CD14-positive monocyte (primary cell): ENCODE results near the gene SIRPA. TPM values are rescaled to one million over a fixed set of nuclear protein-coding genes. Genes with fewer than 3 reads are reported as not detected.

Experiments used
- DNase-seq, 3 donors: peaks; one replicate each; pipeline ENCODE4 v3.0.0-alpha.2; 2011 to 2022
- H2AFZ ChIP-seq: 2 replicates; pipeline ENCODE4 v1.6.0; 2012; ENCODE audit warnings: mild to moderate bottlenecking, low read depth, low read length, inconsistent platforms; ENCODE audit not compliant: insufficient read depth, poor library complexity, severe bottlenecking
- H3K27ac ChIP-seq, 2 donors: 1 replicate in 1 of 2; 2 replicates in 1 of 2; pipeline ENCODE4 v1.5.1; 2012 to 2013; ENCODE audit warnings: low read length in 2 of 2, control low read depth in 1 of 2, inconsistent platforms in 1 of 2, low read depth in 1 of 2, mild to moderate bottlenecking in 1 of 2
- H3K27me3 ChIP-seq, 2 donors: one replicate each; pipeline versions ENCODE4 v1.6.0 to v1.6.1; 2011 to 2013; ENCODE audit warnings: low read length in 2 of 2; ENCODE audit not compliant: control insufficient read depth in 2 of 2, insufficient read depth in 2 of 2
- H3K36me3 ChIP-seq, 2 donors: replicated peaks in 1 of 2; 1 replicate in 1 of 2; 2 replicates in 1 of 2; pipeline versions ENCODE4 v1.5.1 to v1.6.1; 2012 to 2013; ENCODE audit warnings: low read length in 2 of 2, control low read depth in 1 of 2, inconsistent platforms in 1 of 2, mild to moderate bottlenecking in 1 of 2; ENCODE audit not compliant: insufficient read depth in 2 of 2, control insufficient read depth in 1 of 2
- H3K4me1 ChIP-seq, 2 donors: 1 replicate in 1 of 2; 2 replicates in 1 of 2; pipeline versions ENCODE4 v1.5.1 to v1.6.1; 2012 to 2013; ENCODE audit warnings: low read length in 2 of 2, control low read depth in 1 of 2, inconsistent platforms in 1 of 2, mild to moderate bottlenecking in 1 of 2, moderate library complexity in 1 of 2; ENCODE audit not compliant: insufficient read depth in 2 of 2, control insufficient read depth in 1 of 2
- H3K4me2 ChIP-seq: replicated peaks from 2 replicates; pipeline ENCODE3; 2012; ENCODE audit warnings: low read length, moderate library complexity, mild to moderate bottlenecking; ENCODE audit not compliant: poor library complexity, severe bottlenecking; ENCODE audit errors: extremely low read depth
- H3K4me3 ChIP-seq, 3 experiments: fragments of 200-600 bp in 1 of 3; sonication (generic) in 1 of 3; replicated peaks in 1 of 3; 1 replicate in 2 of 3; 2 replicates in 1 of 3; pipeline ENCODE4 v1.5.1; 2011 to 2013; ENCODE audit warnings: low read length in 3 of 3, mild to moderate bottlenecking in 3 of 3, control low read depth in 2 of 3, low read depth in 2 of 3, inconsistent platforms in 1 of 3, moderate library complexity in 1 of 3
- H3K79me2 ChIP-seq: 2 replicates; pipeline ENCODE4 v1.6.0; 2012; ENCODE audit warnings: mild to moderate bottlenecking, control low read depth, inconsistent platforms, low read length, moderate library complexity; ENCODE audit not compliant: insufficient read depth
- H3K9ac ChIP-seq: 2 replicates; pipeline ENCODE4 v1.6.0; 2017; ENCODE audit warnings: low read length, mild to moderate bottlenecking; ENCODE audit not compliant: insufficient read depth, poor library complexity, severe bottlenecking
- H3K9me3 ChIP-seq, 2 donors: replicated peaks in 1 of 2; 1 replicate in 1 of 2; 2 replicates in 1 of 2; pipeline versions ENCODE4 v1.5.1 to v1.6.1; 2012 to 2013; ENCODE audit warnings: low read length in 2 of 2, control low read depth in 1 of 2; ENCODE audit not compliant: control insufficient read depth in 1 of 2, insufficient read depth in 1 of 2
- H4K20me1 ChIP-seq: 2 replicates; pipeline ENCODE4 v1.6.0; 2012; ENCODE audit warnings: mild to moderate bottlenecking, low read length, control low read depth, moderate library complexity; ENCODE audit not compliant: insufficient read depth
- H3K27ac Mint-ChIP-seq, 7 donors: one replicate each; pipeline ENCODE4 v1.8.0; 2020; ENCODE audit warnings: mild to moderate bottlenecking in 7 of 7, mixed read lengths in 7 of 7, moderate library complexity in 6 of 7, inconsistent platforms in 2 of 7
- H3K27me3 Mint-ChIP-seq, 3 donors: one replicate each; pipeline ENCODE4 v1.8.0; 2021 to 2022; ENCODE audit warnings: low read depth in 3 of 3, mild to moderate bottlenecking in 3 of 3, mixed read lengths in 3 of 3, moderate library complexity in 3 of 3, inconsistent platforms in 1 of 3
- H3K36me3 Mint-ChIP-seq, 2 donors: one replicate each; pipeline ENCODE4 v1.8.0; 2020; ENCODE audit warnings: mixed read lengths in 2 of 2, inconsistent platforms in 1 of 2, mild to moderate bottlenecking in 1 of 2
- H3K4me1 Mint-ChIP-seq: one replicate; pipeline ENCODE4 v1.8.0; 2020; ENCODE audit warnings: mild to moderate bottlenecking, mixed read lengths
- H3K4me3 Mint-ChIP-seq, 2 donors: one replicate each; pipeline ENCODE4 v1.8.0; 2020; ENCODE audit warnings: mild to moderate bottlenecking in 2 of 2, mixed read lengths in 2 of 2, moderate library complexity in 1 of 2
- H3K9me3 Mint-ChIP-seq, 7 donors: one replicate each; pipeline ENCODE4 v1.8.0; 2020 to 2022; ENCODE audit warnings: mixed read lengths in 7 of 7, mild to moderate bottlenecking in 6 of 7, moderate library complexity in 6 of 7, inconsistent platforms in 2 of 7
- WGBS: methylation state at CpG from one replicate; pipeline ENCODE4 v1.1.5; 2013; ENCODE audit warnings: missing lambda C conversion rate; ENCODE audit not compliant: insufficient coverage; 5-methylcytosine and 5-hydroxymethylcytosine counted together
- intact Hi-C, 2 donors: fragments of 100-400 bp; cut with micrococcal nuclease; formaldehyde crosslinking; loops; one replicate each; pipeline versions ENCODE4 v1.15.0 to v1.15.1; 2023
- polyA plus RNA-seq, 3 donors: library from polyadenylated mRNA; depleted of rRNA in 1 of 3; unstranded in 2 of 3; stranded (reverse) in 1 of 3; fragments of 300-500 nt in 2 of 3; fragments of >200 nt in 1 of 3; fragmentation: Illumina TruSeq in 2 of 3; gene quantifications; 1 replicate in 2 of 3; 2 replicates in 1 of 3; pipeline ENCODE4 v1.2.3, GENCODE V29; 2012 to 2021
- TF ChIP-seq, protein P1 (sequence below): fragments of 200-600 bp; IDR thresholded peaks from one replicate; pipeline ENCODE4 v1.8.0; 2022; ENCODE audit warnings: antibody characterized with exemption, mild to moderate bottlenecking

Gene SIRPA
- polyA plus RNA-seq, 3 donors = 28.4 to 126 (median 58.3) TPM

GRCh38 chr20:1929460-1929859, 34.3 kb downstream of the SIRPA start:
- Mint-ChIP-seq H3K4me3 (no peak overlapping the region), H3K27me3 (peaks cover 0 to 3% (median 2%) of the 10 kb centered on the region in 3 donors), H3K9me3 (no peaks in the 10 kb centered on the region), H3K4me1 (peaks cover 44% of the 10 kb centered on the region), H3K36me3 (peaks cover 91 to 99% of the 10 kb centered on the region in 2 donors), H3K27ac (peak overlapping the region in 4 of 7 donors; percentile 36 to 58 (median 48))
- Histone ChIP-seq H2AFZ (no peak overlapping the region), H3K4me2 (no peak overlapping the region), H3K27me3 (no peaks in the 10 kb centered on the region), H3K4me3 (no peak overlapping the region), H3K9me3 (no peaks in the 10 kb centered on the region), H3K4me1 (peaks cover 25 to 40% of the 10 kb centered on the region in 2 donors), H3K27ac (peak overlapping the region in 1 of 2 donors; percentile 36), H3K79me2 (peaks cover 28% of the 10 kb centered on the region), H3K9ac (no peak overlapping the region), H4K20me1 (peaks cover 100% of the 10 kb centered on the region), H3K36me3 (peaks cover 82 to 95% of the 10 kb centered on the region in 2 donors)
- intact Hi-C loops = loop anchor here in 1 of 2 donors (5.0 kb wide), 1 partner anchor 33 kb away; no protein-coding TSS in a partner anchor
- 90% methylated on average over 3 of the region's 3 CpGs for WGBS
- no peak for DNase-seq
- TF ChIP-seq, protein P1, sequence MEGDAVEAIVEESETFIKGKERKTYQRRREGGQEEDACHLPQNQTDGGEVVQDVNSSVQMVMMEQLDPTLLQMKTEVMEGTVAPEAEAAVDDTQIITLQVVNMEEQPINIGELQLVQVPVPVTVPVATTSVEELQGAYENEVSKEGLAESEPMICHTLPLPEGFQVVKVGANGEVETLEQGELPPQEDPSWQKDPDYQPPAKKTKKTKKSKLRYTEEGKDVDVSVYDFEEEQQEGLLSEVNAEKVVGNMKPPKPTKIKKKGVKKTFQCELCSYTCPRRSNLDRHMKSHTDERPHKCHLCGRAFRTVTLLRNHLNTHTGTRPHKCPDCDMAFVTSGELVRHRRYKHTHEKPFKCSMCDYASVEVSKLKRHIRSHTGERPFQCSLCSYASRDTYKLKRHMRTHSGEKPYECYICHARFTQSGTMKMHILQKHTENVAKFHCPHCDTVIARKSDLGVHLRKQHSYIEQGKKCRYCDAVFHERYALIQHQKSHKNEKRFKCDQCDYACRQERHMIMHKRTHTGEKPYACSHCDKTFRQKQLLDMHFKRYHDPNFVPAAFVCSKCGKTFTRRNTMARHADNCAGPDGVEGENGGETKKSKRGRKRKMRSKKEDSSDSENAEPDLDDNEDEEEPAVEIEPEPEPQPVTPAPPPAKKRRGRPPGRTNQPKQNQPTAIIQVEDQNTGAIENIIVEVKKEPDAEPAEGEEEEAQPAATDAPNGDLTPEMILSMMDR = no peak

- no peak overlapping the region for H2AFZ ChIP-seq
- H3K27ac Mint-ChIP-seq = peak overlapping the region in 3 of 7 donors; percentile 47 to 73 (median 54)
- no peak overlapping the region for H3K4me3 Mint-ChIP-seq
- H3K9ac ChIP-seq = no peak overlapping the region
- peaks cover 51% of the 10 kb centered on the region for H3K4me1 Mint-ChIP-seq
- H3K27me3 ChIP-seq = no peaks in the 10 kb centered on the region
- H3K27me3 Mint-ChIP-seq = peaks cover 0 to 6% (median 3%) of the 10 kb centered on the region in 3 donors
- no peaks in the 10 kb centered on the region for H3K9me3 Mint-ChIP-seq
- H3K9me3 ChIP-seq = no peaks in the 10 kb centered on the region
- DNase-seq = no peak
- WGBS = 100% methylated on average over 4 of the region's 6 CpGs
- peak overlapping the region in 1 of 2 donors; percentile 36 for H3K27ac ChIP-seq
- H3K4me1 ChIP-seq = peaks cover 31 to 47% of the 10 kb centered on the region in 2 donors
- H3K79me2 ChIP-seq = peaks cover 22% of the 10 kb centered on the region
- no peak overlapping the region for H3K4me2 ChIP-seq
- intact Hi-C loops = loop anchor here in 1 of 2 donors (5.0 kb wide), 1 partner anchor 37 kb away; no protein-coding TSS in a partner anchor
- H3K36me3 Mint-ChIP-seq = peaks cover 91 to 99% of the 10 kb centered on the region in 2 donors
- peaks cover 100% of the 10 kb centered on the region for H4K20me1 ChIP-seq
- H3K36me3 ChIP-seq = peaks cover 80 to 95% of the 10 kb centered on the region in 2 donors
- no peak overlapping the region for H3K4me3 ChIP-seq
- TF ChIP-seq, protein P1 = no peak
Measured at GRCh38 chr20:1930165-1930564, 35.0 kb downstream of the SIRPA start.
